Neural progenitor cell (in vitro differentiated cells): Measurements from ENCODE around the gene VSTM4. TPM values are rescaled to one million over a fixed set of nuclear protein-coding genes. Genes with fewer than 3 reads are reported as not detected.

Experiments used
- DNase-seq: peaks from one replicate; pipeline ENCODE4 v3.0.0-alpha.2; 2016; ENCODE audit warnings: low spot score
- H2AFZ ChIP-seq: fragments of 200-600 bp; sonication (generic); replicated peaks from 2 replicates; pipeline ENCODE4 v1.6.1; 2016; ENCODE audit warnings: antibody characterized with exemption
- H3F3A ChIP-seq: fragments of 200-600 bp; sonication (generic); 2 replicates; pipeline ENCODE4 v1.6.1; 2016; ENCODE audit warnings: antibody characterized with exemption, low read depth
- H3K27ac ChIP-seq: fragments of 200-600 bp; sonication (generic); 2 replicates; pipeline ENCODE4 v1.5.1; 2016; ENCODE audit warnings: mild to moderate bottlenecking
- H3K27me3 ChIP-seq: fragments of 200-600 bp; sonication (generic); 2 replicates; pipeline ENCODE4 v1.6.1; 2016; ENCODE audit warnings: mild to moderate bottlenecking, moderate library complexity
- H3K36me3 ChIP-seq: fragments of 200-600 bp; sonication (generic); 2 replicates; pipeline ENCODE4 v1.5.1; 2016
- H3K4me1 ChIP-seq: fragments of 200-600 bp; sonication (generic); 2 replicates; pipeline ENCODE4 v1.6.1; 2016; ENCODE audit warnings: mixed run types
- H3K4me2 ChIP-seq: fragments of 200-600 bp; sonication (generic); 2 replicates; pipeline ENCODE4 v1.6.1; 2016
- H3K4me3 ChIP-seq: fragments of 200-600 bp; sonication (generic); 2 replicates; pipeline ENCODE4 v1.5.1; 2016
- H3K79me2 ChIP-seq: fragments of 200-600 bp; sonication (generic); 2 replicates; pipeline ENCODE4 v1.6.1; 2016; ENCODE audit warnings: low read depth
- H3K9ac ChIP-seq: fragments of 200-600 bp; sonication (generic); 2 replicates; pipeline ENCODE4 v1.6.1; 2016
- H3K9me3 ChIP-seq: fragments of 200-600 bp; sonication (generic); 2 replicates; pipeline ENCODE4 v1.5.1; 2016; ENCODE audit warnings: low read depth
- H4K20me1 ChIP-seq: fragments of 200-600 bp; sonication (generic); 2 replicates; pipeline ENCODE4 v1.6.1; 2016; ENCODE audit warnings: low read depth
- H3K27ac Mint-ChIP-seq: 3 replicates; pipeline ENCODE4 v1.8.0; 2021; ENCODE audit warnings: mixed read lengths
- H3K27me3 Mint-ChIP-seq: 2 replicates; pipeline ENCODE4 v1.8.0; 2022; ENCODE audit warnings: low read depth, mild to moderate bottlenecking, inconsistent platforms, moderate library complexity, mixed read lengths; ENCODE audit not compliant: insufficient read depth
- H3K36me3 Mint-ChIP-seq: 3 replicates; pipeline ENCODE4 v1.8.0; 2021; ENCODE audit warnings: mixed read lengths
- H3K4me1 Mint-ChIP-seq: 3 replicates; pipeline ENCODE4 v1.8.0; 2021; ENCODE audit warnings: mixed read lengths
- H3K4me3 Mint-ChIP-seq: 3 replicates; pipeline ENCODE4 v1.8.0; 2021; ENCODE audit warnings: mild to moderate bottlenecking, moderate library complexity, mixed read lengths
- H3K9me3 Mint-ChIP-seq: 3 replicates; pipeline ENCODE4 v1.8.0; 2020; ENCODE audit warnings: mixed read lengths
- CTCF ChIP-seq: fragments of 200-600 bp; sonication (generic); IDR thresholded peaks from 2 replicates; pipeline ENCODE4 v1.5.1; 2017; ENCODE audit warnings: antibody characterized with exemption, mild to moderate bottlenecking
- EZH2 ChIP-seq: fragments of 200-600 bp; sonication (generic); IDR thresholded peaks from 2 replicates; pipeline ENCODE4 v1.6.1; 2017; ENCODE audit warnings: antibody characterized with exemption, mild to moderate bottlenecking, moderate library complexity
- EZH2phosphoT487 ChIP-seq: fragments of 200-600 bp; sonication (generic); IDR thresholded peaks from 2 replicates; pipeline ENCODE4 v1.6.1; 2017; ENCODE audit warnings: antibody characterized with exemption
- total RNA-seq: library from RNA; depleted of rRNA; stranded (reverse); fragments of >200 nt; gene quantifications from 2 replicates; pipeline ENCODE4 v1.2.3, GENCODE V29; 2015; ENCODE audit warnings: low replicate concordance

VSTM4 gene
- total RNA-seq, 1 donor from 2014 or later, result 0.92 TPM

GRCh38 chr10:49151481-49151880, 36.2 kb upstream of the VSTM4 start:
- Histone ChIP-seq H3K36me3 (no peaks in the 10 kb centered on the region), H3K79me2 (no peaks in the 10 kb centered on the region), H4K20me1 (no peaks in the 10 kb centered on the region), H3K4me1 (no peaks in the 10 kb centered on the region), H3K4me2 (no peak overlapping the region), H3K4me3 (no peak overlapping the region), H3F3A (no peaks in the 10 kb centered on the region), H3K27me3 (no peaks in the 10 kb centered on the region), H3K9me3 (no peaks in the 10 kb centered on the region), H2AFZ (no peak overlapping the region), H3K27ac (no peak overlapping the region), H3K9ac (no peak overlapping the region)
- H3K4me1 Mint-ChIP-seq, result no peaks in the 10 kb centered on the region
- no peak overlapping the region for H3K4me3 Mint-ChIP-seq
- TF ChIP-seq CTCF, result no peak
- no peak for TF ChIP-seq EZH2
- no peak for TF ChIP-seq EZH2phosphoT487
- H3K36me3 Mint-ChIP-seq, result no peaks in the 10 kb centered on the region
- H3K9me3 Mint-ChIP-seq, result peaks cover 7% of the 10 kb centered on the region
- peaks cover 8% of the 10 kb centered on the region for H3K27me3 Mint-ChIP-seq
- H3K27ac Mint-ChIP-seq, result no peak overlapping the region
- no peak for DNase-seq

- TF ChIP-seq CTCF (no peak), EZH2phosphoT487 (no peak), EZH2 (no peak)
- Histone ChIP-seq H2AFZ (no peak overlapping the region), H3K36me3 (no peaks in the 10 kb centered on the region), H3K9me3 (no peaks in the 10 kb centered on the region), H4K20me1 (no peaks in the 10 kb centered on the region), H3K4me2 (no peak overlapping the region), H3K4me3 (no peak overlapping the region), H3K79me2 (no peaks in the 10 kb centered on the region), H3K4me1 (no peaks in the 10 kb centered on the region), H3K27me3 (no peaks in the 10 kb centered on the region), H3K9ac (no peak overlapping the region), H3F3A (no peaks in the 10 kb centered on the region), H3K27ac (no peak overlapping the region)
- peaks cover 8% of the 10 kb centered on the region for H3K27me3 Mint-ChIP-seq
- DNase-seq, result no peak
- no peaks in the 10 kb centered on the region for H3K4me1 Mint-ChIP-seq
- peaks cover 7% of the 10 kb centered on the region for H3K9me3 Mint-ChIP-seq
- H3K36me3 Mint-ChIP-seq, result no peaks in the 10 kb centered on the region
- no peak overlapping the region for H3K27ac Mint-ChIP-seq
- H3K4me3 Mint-ChIP-seq, result no peak overlapping the region
Observed at GRCh38 chr10:49151025-49151445, 35.7 kb upstream of the VSTM4 start.

- H3K36me3 ChIP-seq, result no peaks in the 10 kb centered on the region
- Mint-ChIP-seq H3K36me3 (no peaks in the 10 kb centered on the region), H3K27me3 (peaks cover 8% of the 10 kb centered on the region), H3K4me1 (no peaks in the 10 kb centered on the region), H3K27ac (no peak overlapping the region), H3K4me3 (no peak overlapping the region), H3K9me3 (peaks cover 7% of the 10 kb centered on the region)
- no peak overlapping the region for H3K27ac ChIP-seq
- no peak for DNase-seq
- no peak overlapping the region for H3K4me2 ChIP-seq
- H3F3A ChIP-seq, result no peaks in the 10 kb centered on the region
- H3K9me3 ChIP-seq, result no peaks in the 10 kb centered on the region
- H3K4me3 ChIP-seq, result no peak overlapping the region
- H3K27me3 ChIP-seq, result no peaks in the 10 kb centered on the region
- H2AFZ ChIP-seq, result no peak overlapping the region
- no peaks in the 10 kb centered on the region for H4K20me1 ChIP-seq
- H3K79me2 ChIP-seq, result no peaks in the 10 kb centered on the region
- TF ChIP-seq EZH2phosphoT487 (no peak), EZH2 (no peak), CTCF (no peak)
- no peak overlapping the region for H3K9ac ChIP-seq
- no peaks in the 10 kb centered on the region for H3K4me1 ChIP-seq
Observed at GRCh38 chr10:49150426-49150825, 35.1 kb upstream of the VSTM4 start.

- no peaks in the 10 kb centered on the region for H3K4me1 ChIP-seq
- TF ChIP-seq CTCF (no peak), EZH2phosphoT487 (no peak), EZH2 (no peak)
- no peaks in the 10 kb centered on the region for H4K20me1 ChIP-seq
- Mint-ChIP-seq H3K36me3 (no peaks in the 10 kb centered on the region), H3K4me1 (no peaks in the 10 kb centered on the region), H3K4me3 (no peak overlapping the region), H3K27me3 (peaks cover 6% of the 10 kb centered on the region), H3K9me3 (peaks cover 7% of the 10 kb centered on the region), H3K27ac (no peak overlapping the region)
- no peak for DNase-seq
- H3K4me3 ChIP-seq, result no peak overlapping the region
- no peaks in the 10 kb centered on the region for H3K27me3 ChIP-seq
- no peaks in the 10 kb centered on the region for H3K36me3 ChIP-seq
- H3K9ac ChIP-seq, result no peak overlapping the region
- H3K27ac ChIP-seq, result no peak overlapping the region
- no peak overlapping the region for H3K4me2 ChIP-seq
- H3K9me3 ChIP-seq, result no peaks in the 10 kb centered on the region
- H3K79me2 ChIP-seq, result no peaks in the 10 kb centered on the region
- H3F3A ChIP-seq, result no peaks in the 10 kb centered on the region
- H2AFZ ChIP-seq, result no peak overlapping the region
Observed at GRCh38 chr10:49149881-49150280, 34.6 kb upstream of the VSTM4 start.
